K562 treated with DMSO at 1 percent for 4 hours (cell line): ENCODE results near the gene PRSS1. TPM values are rescaled to one million over a fixed set of nuclear protein-coding genes. Genes with fewer than 3 reads are reported as not detected.

Experiments used
- total RNA-seq: library from RNA; unstranded; fragments of 300-600 nt; gene quantifications from 2 replicates; pipeline ENCODE4 v1.2.3, GENCODE V29; 2022; ENCODE audit not compliant: insufficient read depth

Gene PRSS1
- not detected in 2 replicates for total RNA-seq

DNA sequence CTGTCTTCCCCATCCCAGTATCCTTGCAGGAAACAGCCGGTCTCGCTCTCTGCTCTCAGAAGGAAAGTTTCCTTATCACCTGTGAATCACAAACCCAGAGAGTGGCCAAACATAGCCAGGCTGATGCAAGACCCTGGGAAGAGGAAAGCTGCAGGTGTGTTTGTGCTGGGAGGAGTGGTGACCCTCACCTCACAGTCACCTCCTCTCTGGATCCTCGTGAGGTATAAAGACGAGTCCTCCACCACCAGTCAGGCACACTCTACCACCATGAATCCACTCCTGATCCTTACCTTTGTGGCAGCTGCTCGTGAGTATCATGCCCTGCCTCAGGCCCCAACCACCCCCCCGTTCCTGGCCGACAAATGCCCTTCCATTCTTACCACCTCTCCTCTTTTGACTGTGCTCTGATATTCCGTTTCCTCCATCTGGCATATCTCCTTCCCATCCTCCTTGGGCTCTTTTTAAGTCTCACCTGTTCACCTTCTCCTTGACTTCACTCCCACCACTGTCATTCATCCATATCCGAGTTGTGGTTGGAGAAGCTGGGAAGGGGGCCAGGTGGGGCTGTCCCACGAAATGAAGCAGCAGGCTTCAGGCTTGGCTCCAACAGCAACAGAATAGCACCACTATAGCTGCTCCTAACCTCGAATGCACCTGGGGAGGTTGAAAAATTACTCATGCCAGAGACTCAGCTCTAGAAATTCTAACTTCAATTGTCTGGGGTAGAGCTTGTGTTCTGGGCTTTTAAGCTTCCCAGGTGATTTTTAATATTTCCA is at the start of gene PRSS1:
Gene PRSS1 (plus strand): TSS at position 255 of the 776 bp plus-strand sequence. CDS start 13 bp downstream, at position 268.

DNA sequence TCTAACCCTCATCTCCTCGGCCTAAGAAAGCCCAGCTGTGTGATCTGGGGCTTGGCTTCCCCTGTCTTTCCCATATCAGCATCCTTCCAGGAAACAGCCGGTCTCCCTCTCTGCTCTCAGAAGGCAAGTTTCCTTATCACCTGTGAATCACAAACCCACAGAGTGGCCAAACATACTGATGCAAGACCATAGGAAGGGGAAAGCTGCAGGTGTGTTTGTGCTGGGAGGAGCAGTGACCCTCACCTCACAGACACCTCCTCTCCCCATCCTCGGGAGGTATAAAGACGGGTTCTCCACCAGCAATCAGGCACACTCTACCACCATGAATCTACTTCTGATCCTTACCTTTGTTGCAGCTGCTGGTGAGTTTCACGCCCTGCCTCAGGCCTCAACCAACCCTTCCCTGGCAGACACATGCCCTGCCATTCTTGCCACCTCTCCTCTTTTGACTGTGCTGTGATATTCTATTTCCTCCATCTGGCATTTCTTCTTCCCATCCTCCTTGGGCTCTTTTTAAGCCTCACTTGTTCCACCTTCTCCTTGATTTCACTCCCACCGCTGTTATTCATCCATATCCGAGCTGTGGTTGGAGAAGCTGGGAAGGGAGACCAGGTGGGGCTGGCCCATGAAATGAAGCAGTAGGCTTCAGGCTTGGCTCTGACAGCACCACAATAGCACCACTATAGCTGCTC is 21.5 kb downstream of the PRSS1 start, which contains the start of gene PRSS2:
Gene PRSS2 (plus strand): TSS at position 310 of the 692 bp plus-strand sequence. CDS start 13 bp downstream, at position 323.

Other genes starting within 250 kb of the PRSS1 start
- 3.5 and 4.4 TPM in 2 replicates for gene PRSS2, start 21.5 kb downstream of the PRSS1 start, total RNA-seq
- 2.4 and 2.5 TPM in 2 replicates for gene EPHB6, start 105.6 kb downstream of the PRSS1 start, total RNA-seq
- gene TRPV6, start 136.3 kb downstream of the PRSS1 start, total RNA-seq: 1.0 and 3.1 TPM in 2 replicates
- gene TRPV5, start 184.3 kb downstream of the PRSS1 start, total RNA-seq: not detected in 2 replicates
- gene LLCFC1, start 190.0 kb downstream of the PRSS1 start, total RNA-seq: not detected in 2 replicates
- 18.9 and 25.1 TPM in 2 replicates for gene KEL, start 212.9 kb downstream of the PRSS1 start, total RNA-seq